ENCODE data around the gene CCL3.
"Not testable (repeated sequence)": the region's sequence is repeated elsewhere in the genome, so short reads cannot be mapped to it uniquely, and the experiment has no call there.

The CCL3 gene

DNA sequence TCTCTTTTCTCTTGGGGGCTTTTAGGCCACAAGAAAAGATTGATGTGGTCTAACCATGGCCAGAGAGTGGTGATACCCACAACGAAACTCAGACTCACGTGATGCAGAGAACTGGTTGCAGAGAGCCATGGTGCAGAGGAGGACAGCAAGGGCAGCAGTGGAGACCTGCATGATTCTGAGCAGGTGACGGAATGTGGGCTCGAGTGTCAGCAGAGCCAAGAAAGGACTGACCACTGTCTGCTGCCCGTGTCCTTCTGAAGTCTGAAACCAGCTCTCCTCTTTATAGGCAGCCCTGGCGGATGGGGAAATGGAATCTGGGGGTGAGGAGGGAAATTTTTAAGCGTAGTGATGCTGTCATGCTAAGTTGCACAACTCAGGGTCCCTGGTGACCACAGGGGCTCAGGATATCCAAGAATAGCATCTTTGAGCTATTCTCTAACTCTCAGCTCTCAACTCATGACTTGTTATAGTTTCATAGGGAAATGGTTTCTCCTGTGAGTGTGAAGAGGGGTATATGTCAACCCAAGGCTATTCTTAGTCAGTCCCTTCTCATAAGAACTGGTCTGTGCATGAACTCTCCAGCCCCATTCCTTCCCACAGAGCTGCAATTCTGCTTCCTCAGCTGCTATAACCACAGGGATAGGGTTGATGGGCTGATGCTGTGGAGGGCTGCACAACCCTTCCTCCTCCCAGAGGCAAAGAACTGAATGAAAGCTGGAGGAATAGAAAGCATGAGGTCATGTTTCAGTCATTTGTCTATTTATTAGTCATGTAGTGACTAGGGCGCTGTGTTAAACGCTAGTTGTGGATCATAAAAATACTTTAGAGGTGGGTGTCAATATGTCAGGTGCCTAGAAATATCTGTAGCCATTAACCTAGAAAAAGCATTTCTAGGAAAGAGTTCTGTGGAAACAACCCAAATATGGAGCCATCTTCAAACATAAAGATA is at the start of gene CCL3:
CCL3 (minus strand) TSS at position 256 of the 949 bp plus-strand sequence; CDS start at position 171, 85 bp downstream.
- DNase-seq, result peak in 1 of 56 donors; percentile 60

DNA sequence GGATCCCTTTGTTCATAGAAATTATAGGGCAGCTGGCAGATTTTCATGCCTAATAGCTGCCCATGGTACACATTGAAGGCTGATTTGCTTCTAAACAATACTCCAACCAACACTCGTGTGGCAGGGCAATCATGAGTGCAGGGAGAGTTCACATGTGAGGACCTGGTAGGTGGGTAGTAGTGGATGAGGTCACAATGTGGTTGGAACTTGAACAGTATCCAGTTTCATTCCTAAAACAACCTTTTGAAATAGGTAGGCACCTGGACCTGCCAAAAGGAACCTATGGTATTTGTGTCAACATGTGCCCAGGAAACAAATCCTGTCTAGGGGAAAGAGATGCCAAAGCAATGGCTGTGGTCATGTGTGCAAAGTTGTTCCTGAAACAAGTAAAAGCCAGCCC is 46.5 kb upstream of the CCL3 start:
- DNase-seq, result no peak

DNA sequence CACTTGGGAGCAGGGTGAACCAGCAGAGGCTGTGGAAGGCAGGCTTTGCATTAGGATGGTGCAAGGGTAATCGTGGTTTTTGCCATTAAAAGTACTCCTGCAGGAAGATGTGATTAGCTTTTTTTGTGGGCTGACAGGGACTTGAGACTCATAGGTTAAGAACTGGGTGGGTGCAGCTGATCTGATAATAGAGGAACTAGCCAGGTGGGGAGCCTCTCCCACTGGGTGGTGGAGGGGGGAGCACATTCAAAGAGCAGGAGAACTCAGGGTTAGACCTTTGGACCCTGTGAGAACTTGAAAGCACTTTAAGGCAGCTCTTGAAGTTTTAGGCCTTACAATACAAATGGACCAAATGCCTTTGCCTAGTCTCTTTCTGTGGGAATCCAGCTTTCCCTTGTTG is 46.1 kb upstream of the CCL3 start:
- no peak for DNase-seq

DNA sequence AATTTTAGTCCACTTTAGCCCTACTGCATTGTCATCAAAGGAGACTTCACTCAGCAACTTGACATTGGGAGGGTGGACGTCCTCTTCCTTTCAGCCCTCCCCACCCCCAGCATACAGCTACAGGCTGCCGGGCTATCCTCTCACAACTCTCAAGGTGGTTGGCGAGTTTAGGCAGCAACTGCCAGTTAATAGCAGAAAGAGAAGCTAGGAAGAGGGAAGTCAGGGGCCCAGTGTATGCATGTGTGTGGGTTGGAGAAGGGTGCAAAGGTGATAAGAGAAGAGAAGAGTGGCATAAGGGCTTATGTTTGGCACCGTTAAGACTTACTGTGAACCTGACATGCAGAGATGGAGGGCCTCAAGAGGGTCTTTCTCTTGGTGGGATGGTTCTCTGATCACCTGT is 45.5 kb upstream of the CCL3 start:
- no peak for DNase-seq

DNA sequence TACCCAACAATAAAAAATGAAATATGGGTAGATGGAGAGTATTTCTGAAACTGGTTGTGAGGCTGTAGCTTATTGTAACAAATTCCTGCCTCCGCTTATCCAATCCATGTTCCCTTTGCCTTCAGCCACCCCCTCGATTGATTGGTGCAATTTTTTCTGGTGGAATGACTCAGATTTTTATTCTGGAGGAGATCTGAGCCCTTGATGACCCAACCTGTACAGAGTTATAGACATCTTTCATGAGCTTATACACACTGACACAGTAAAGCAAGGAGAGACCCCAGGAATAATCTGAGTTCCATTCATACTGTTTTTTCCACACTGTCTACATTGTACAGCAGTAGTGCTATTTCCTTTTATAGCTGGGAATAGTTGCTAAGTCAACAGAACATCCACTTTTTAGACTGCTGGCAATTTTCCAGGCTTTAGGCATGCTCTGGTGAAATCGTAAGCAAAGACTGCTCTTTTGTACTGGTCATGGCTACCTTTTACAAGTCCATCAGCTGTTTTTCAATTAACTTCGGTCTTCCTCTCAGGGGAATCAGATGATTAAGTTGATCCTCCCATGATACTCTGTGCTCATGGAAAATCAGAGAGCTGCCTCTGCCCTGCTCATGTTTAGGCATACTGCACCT is 43.8 kb upstream of the CCL3 start:
- DNase-seq, result no peak

DNA sequence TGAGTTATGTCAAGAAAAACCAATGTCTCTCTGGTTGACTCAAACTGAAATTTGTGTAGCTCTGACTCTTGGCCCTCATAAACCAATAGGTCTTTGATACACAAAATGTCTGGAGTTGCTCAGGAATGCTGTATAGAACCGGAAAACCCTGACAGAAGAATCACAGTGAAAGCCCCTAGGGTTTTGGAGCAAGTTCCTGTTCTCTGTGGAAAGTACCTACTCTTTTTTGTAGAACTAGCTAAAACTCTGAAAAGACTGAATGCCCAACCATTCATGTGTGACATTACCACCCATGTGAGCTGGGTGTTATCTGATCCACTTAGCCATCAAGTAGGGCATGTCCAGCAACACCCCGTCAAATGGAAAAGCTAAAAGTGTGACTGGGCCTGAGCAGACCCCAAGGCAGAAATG is 42.5 kb upstream of the CCL3 start:
- DNase-seq, result no peak

DNA sequence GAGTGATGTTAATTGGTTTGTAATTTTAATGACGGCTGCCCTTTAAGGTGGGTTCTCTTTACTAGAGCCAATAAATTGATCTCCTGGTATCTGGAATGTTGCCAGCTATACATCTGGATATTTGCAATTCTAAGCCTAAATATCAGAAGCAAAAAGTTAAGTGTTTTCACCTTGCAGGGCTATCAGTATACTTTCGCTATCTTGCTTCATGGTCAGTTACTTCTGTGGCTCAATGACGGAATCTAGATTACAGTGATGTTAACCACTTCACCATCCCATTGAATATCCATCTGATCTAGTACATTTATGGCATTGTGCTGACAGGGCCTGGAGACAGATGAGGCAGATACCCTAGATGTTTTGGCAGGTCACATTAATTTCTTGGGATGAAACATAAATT is 42.0 kb upstream of the CCL3 start:
- DNase-seq, result no peak

DNA sequence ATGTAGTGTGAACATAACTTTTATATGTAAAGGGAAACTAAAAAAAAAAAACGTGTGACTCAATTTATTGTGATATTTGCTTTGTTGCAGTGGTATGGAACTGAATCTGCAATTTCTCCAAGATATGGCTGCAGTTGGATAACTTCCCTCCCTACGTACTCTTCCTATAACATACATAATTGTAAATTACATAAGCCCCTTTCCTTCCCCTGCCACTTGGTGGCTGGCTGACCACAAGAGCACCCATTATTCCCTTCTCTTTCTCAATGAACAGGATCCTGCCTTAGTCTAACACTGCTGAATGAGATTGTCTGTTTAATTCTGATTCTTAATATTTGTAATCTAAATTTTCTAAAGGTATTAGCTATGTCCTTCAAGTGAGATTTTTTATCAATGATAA is 41.5 kb upstream of the CCL3 start:
- no peak for DNase-seq

DNA sequence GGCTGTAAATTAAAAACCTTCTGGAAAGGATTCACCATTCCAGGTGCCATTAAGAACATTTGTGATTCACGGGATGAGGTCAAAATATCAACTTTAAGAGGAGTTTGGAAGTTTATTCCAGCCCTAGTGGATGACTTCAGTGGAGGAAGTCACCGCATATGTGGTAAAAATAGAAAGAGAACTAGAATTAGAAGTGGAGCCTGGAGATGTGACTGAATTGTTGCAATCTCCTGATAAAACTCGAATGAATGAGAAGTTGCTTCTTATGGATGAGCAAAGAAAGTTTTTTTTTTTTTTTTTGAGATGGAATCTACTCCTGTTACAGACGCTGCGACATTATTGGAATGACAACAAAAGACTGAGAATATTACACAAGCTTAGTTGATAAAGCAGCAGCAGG is 40.4 kb upstream of the CCL3 start:
- DNase-seq, result no peak

DNA sequence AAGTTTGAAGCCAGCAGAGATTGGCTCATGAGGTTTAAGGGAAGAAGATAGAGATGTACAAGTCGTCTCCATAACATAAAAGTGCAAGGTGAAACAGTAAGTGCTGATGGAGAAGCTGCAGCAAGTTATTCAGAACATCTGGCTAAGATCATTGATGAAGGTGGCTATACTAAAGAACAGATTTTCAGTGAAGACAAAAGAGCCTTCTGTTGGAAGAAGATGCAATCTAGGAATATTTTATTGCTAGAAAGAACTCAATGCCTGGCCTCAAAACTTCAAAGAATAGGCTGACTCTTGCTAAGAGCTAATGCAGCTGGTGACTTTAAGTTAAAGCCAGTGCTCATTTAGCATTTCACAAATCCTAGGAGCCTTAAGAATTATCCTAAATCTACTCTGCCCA is 39.7 kb upstream of the CCL3 start:
- no peak for DNase-seq

DNA sequence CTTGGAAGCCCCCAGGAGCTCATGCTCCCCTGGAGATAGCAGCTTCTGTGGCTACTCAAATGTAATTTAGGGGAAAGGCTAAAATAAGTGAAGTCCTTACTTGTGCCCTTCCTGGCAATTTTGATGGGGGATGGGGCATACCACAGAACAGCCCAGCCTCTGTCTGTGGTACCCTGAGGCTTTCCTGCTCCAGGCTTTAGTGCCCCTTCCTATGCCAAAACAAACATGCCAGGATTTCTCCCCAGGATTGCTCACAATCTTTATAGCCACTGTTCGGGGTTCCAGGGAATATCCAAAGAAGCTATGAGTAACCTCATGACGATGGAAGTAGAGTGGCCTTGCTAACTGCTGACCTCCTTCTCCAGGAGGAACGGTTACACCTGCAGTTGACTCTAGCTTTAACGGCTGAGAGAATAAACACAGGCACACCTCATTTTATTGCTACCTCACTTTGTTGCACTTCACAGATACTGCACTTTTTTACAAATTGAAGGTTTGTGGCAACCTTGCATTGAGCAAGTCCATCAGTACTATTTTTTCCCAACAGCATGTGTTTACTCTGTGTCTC is 38.6 kb upstream of the CCL3 start:
- no peak for DNase-seq

DNA sequence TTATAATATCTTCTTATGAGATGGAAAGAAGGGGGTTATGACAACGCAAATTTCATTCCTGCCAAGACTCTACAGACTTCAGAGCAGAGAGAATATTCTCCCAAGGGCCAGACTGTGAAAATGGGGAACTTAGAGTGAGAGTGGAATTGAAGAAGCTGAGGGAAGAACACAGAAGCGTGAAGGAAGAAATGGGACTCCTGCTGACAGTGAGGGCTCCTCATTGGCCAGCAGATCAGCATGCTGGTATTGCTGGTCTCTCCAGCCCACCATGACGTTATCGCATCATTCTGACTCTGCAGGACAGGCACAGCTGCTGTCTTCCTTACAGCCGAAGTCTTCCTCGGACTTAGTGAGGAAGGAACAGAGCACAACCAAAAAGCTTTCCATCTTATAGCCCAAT is 38.0 kb upstream of the CCL3 start:
- no peak for DNase-seq

DNA sequence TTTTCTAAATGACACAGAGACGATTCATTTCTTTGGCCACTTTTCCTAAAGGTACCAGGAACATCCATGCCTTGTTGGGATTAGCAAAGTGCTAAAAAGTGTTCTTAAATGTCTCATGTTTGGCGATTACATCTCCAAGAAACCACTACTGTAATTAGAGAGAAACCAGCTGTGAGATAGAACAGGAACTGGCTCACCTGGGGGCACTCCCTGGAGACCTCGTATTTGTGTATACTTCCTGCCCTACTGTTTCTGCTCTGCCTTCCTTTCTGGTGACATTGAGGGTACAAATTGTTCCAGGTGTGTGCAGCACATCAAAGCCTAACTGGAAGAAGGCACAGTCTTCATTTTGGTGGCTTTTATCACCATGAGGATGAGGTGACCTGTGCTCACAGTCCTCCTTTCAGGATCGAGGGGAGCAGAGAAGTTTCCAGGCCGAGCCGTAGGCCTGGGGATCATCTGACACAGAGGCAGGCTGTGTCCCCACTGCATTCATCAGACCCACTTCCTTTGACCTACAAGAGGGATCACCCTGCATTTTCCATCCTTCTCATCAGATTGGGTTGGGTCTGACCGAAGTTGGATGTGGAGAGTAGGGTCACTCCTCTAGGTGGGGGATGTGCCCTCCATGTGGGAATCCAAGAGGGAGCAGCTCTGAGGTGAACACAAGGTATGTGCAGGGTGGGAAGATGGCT is 37.4 kb upstream of the CCL3 start:
- DNase-seq, result no peak

DNA sequence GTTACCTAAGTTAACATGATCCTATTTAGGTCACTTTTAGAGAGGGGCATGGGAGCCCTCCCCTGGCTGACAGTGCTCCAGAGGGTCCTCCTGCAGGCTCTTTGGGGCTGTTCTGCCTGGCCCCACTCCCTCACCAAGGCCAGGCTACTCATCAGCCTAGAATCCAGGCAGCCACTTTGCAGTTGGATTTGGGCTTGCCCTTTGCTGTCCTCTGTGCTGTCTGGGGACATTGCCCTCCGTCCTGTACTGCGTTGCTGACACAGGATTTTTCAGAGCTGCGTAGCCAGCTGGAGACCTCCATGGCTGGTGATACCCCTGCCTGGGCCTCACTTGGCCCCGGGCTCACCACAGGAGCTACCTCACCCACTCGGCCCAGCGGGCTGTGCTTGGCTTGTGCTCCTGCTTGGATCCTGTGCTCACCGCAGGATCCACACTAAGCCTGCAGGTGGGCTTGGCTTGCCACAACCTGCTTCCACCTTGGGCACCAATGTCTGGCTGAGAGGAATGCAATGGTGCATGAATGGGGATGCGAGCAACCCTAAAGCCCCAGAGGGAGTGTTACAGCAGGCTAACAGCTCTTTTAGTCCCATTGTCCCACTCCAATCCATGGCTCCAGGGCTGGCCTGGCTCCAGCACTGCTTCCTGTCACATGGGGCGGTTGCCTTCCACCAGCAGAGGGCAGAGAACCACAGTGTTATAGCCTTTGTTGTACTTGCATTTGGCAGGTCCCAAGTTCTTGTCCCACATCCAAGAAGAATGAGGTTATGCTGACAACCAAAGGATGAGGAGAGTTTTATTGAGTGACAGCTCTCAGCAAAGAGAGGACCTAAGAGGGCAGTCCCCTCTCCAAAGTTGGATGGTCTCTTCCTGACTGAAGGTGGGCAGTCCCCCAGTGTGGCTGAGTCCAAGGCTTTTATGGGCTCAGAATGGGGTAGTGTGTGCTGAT is 35.2 kb upstream of the CCL3 start:
- no peak for DNase-seq

DNA sequence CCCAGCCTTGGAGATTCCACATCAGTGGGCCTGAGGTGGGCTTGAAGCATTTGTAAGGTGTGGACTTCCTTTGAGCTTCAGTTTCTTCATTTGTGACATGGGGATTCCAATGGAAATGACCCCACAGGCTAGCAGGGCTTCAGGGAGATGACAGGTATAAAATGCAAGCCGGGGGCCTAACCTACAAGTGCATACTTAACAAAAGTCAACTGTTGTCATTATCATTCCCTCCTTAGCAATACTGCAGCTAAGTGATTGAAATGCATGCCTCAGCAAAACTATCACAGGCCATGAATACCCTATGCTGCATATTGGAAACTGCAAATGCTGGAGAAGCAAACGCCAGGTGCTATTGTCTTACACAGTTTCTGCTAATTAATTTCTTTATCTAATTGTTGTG is 33.5 kb upstream of the CCL3 start:
- no peak for DNase-seq

DNA sequence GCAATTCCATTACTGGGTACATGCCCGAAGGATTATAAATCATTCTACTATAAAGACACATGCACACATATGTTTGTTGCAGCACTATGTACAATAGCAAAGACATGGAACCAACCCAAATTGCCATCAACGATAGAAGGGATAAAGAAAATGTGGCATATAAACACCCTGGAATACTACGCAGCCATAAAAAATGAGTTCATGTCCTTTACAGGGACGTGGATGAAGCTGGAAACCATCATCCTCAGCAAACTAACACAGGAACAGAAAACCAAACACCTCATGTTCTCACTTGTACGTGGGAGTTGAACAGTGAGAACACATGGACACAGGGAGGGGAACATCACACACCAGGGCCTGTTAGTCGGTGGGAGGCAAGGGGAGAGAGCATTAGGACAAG is 31.2 kb upstream of the CCL3 start:
- not testable (repeated sequence) for DNase-seq

DNA sequence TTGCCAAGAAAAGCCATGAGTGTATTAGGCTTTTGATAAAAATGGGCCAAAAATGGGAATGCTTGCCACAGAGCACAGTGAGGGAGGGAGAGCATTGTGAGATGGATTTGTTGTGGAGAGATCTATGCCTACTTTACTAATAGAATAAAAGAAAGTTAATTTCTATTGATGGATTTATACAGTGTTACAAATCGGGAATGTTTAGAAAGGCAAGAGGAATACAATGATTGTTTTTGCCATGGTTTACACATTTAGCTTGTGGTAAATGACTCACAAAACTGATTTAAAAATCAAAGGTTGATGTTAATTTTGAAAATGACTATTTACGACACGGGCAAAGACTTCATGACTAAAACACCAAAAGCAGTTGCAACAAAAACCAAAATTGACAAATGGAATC is 30.3 kb upstream of the CCL3 start:
- no peak for DNase-seq

DNA sequence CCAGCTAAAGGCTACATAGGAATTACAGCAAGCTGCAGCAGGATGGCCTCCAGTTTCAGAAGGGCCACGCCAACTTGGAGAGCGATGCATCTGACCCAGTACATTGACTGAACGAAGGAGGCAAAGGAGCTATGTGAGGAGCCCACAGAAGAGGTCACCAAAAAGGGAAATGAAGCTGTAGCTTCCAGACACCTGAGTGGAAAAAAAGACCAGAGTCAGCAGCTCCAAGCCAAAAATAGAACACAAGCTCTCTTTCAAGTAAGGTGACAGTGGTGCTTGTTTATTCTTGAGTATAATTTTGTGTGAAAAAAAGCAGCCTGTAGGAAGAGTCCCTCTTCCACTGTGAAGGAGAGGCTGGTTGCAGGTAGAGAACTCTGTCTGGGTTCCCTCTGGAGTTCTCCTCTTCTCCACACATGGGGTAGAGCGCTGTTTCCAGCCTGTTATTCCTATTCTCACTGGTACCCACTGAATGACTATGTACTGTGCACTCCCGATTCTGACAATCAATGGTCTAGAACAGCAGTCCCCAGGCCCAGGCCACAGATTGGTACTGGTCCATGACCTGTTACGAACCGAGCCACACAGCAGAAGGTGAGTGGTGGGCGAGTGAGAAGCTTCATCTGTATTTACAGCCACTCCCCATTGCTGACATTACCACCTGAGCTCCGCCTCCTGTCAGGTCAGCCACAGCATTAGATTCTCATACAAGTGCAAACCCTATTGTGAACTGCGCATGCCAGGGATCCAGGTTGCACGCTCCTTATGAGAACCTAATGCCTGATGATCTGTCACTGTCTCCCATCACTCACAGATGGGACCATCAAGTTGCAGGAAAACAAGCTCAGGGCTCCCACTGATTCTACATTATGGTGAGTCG is 28.8 kb upstream of the CCL3 start:
- no peak for DNase-seq

DNA sequence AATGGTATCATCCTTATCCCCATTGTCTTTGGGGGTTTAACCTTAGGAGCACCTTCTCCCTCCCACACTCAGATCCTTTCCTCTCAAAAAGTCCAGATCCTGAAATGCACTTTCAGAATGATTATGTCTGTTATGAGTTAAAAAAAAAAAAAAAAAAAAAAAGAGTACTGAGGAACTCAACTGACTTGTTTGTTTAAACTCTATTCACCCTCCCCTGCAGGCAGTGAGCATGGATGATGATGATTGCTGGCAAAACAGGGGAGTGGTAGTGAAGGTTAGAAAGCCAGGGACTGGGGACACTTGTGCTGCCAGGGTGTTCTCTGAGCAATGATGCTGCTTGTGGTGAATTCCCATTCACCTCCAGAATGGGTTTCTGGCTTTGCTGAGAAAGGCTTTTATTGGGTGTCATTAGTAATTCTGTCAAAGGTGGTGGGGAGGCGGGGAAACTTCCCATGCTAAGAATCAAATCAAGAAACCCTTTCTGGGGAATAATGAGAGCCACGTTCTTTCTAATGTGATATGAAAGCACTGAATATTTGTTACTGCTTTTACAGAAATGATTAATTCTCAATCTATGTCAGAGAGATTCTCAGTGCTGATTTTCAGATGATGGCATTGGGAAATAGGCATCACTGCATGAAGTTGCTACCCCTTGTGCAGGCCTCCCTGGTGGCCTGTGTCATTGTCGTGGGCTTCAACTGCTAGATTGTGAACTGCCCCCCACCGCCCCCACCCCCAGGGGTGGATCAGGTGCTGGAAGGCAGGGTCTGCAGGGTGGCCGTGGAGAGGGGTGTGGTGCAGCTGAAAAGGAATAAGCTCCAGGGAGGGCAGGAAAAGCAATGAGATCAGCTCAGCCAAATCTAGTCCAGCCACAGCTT is 27.8 kb upstream of the CCL3 start:
- no peak for DNase-seq
